ENCODE measurements around the gene BCL10.

BCL10 gene

GRCh38 chr1:85279458-85280080 lies 3.1 kb upstream of the BCL10 start:
- Histone ChIP-seq H3K4me1 (ENCODE audit: insufficient read depth, low read length) (peaks cover 12% of the 10 kb centered on the region), H3K4me3 (ENCODE audit: low read depth in 1 of 2, low read length in 2 of 2) (no peak overlapping the region), H3K9ac (ENCODE audit: low read length) (no peak overlapping the region), H3K27ac (ENCODE audit: low read depth, low read length) (no peak overlapping the region), H3K36me3 (ENCODE audit: insufficient read depth, low read length) (no peaks in the 10 kb centered on the region), H3K27me3 (ENCODE audit: control insufficient read depth in 1 of 2, insufficient read depth in 2 of 2, low read length in 2 of 2) (no peaks in the 10 kb centered on the region), H3K9me3 (ENCODE audit: low read length) (no peaks in the 10 kb centered on the region)

- H3K27me3 ChIP-seq (ENCODE audit: control insufficient read depth in 1 of 2, insufficient read depth in 2 of 2, low read length in 2 of 2): no peaks in the 10 kb centered on the region
- no peak overlapping the region for H3K27ac ChIP-seq (ENCODE audit: low read depth, low read length)
- H3K4me1 ChIP-seq (ENCODE audit: insufficient read depth, low read length): peaks cover 19% of the 10 kb centered on the region
- H3K9me3 ChIP-seq (ENCODE audit: low read length): no peaks in the 10 kb centered on the region
- H3K4me3 ChIP-seq (ENCODE audit: low read depth in 1 of 2, low read length in 2 of 2): no peak overlapping the region
- no peak overlapping the region for H3K9ac ChIP-seq (ENCODE audit: low read length)
- H3K36me3 ChIP-seq (ENCODE audit: insufficient read depth, low read length): no peaks in the 10 kb centered on the region
Observed at GRCh38 chr1:85278853-85279314, 2.5 kb upstream of the BCL10 start.

GRCh38 chr1:85277802-85278201 lies 1.4 kb upstream of the BCL10 start:
- H3K4me3 ChIP-seq (ENCODE audit: low read depth in 1 of 2, low read length in 2 of 2): no peak overlapping the region
- H3K9ac ChIP-seq (ENCODE audit: low read length): no peak overlapping the region
- no peaks in the 10 kb centered on the region for H3K9me3 ChIP-seq (ENCODE audit: low read length)
- H3K4me1 ChIP-seq (ENCODE audit: insufficient read depth, low read length): peaks cover 24% of the 10 kb centered on the region
- H3K27ac ChIP-seq (ENCODE audit: low read depth, low read length): no peak overlapping the region
- H3K27me3 ChIP-seq (ENCODE audit: control insufficient read depth in 1 of 2, insufficient read depth in 2 of 2, low read length in 2 of 2): no peaks in the 10 kb centered on the region
- no peaks in the 10 kb centered on the region for H3K36me3 ChIP-seq (ENCODE audit: insufficient read depth, low read length)

GRCh38 chr1:85276978-85277639 lies 677 bp upstream of the BCL10 start:
- H3K9me3 ChIP-seq (ENCODE audit: low read length): no peaks in the 10 kb centered on the region
- no peaks in the 10 kb centered on the region for H3K27me3 ChIP-seq (ENCODE audit: control insufficient read depth in 1 of 2, insufficient read depth in 2 of 2, low read length in 2 of 2)
- H3K27ac ChIP-seq (ENCODE audit: low read depth, low read length): peak overlapping the region; percentile 67
- no peaks in the 10 kb centered on the region for H3K36me3 ChIP-seq (ENCODE audit: insufficient read depth, low read length)
- peaks cover 24% of the 10 kb centered on the region for H3K4me1 ChIP-seq (ENCODE audit: insufficient read depth, low read length)
- peak overlapping the region; percentile 31 for H3K9ac ChIP-seq (ENCODE audit: low read length)
- H3K4me3 ChIP-seq (ENCODE audit: low read depth in 1 of 2, low read length in 2 of 2): peak overlapping the region; percentile 24 to 62

- H3K4me3 ChIP-seq (ENCODE audit: low read depth in 1 of 2, low read length in 2 of 2): peak overlapping the region; percentile 87 to 99
- H3K4me1 ChIP-seq (ENCODE audit: insufficient read depth, low read length): peaks cover 24% of the 10 kb centered on the region
- peak overlapping the region; percentile 92 for H3K27ac ChIP-seq (ENCODE audit: low read depth, low read length)
- peak overlapping the region; percentile 97 for H3K9ac ChIP-seq (ENCODE audit: low read length)
- H3K9me3 ChIP-seq (ENCODE audit: low read length): no peaks in the 10 kb centered on the region
- no peaks in the 10 kb centered on the region for H3K27me3 ChIP-seq (ENCODE audit: control insufficient read depth in 1 of 2, insufficient read depth in 2 of 2, low read length in 2 of 2)
- H3K36me3 ChIP-seq (ENCODE audit: insufficient read depth, low read length): peaks cover 6% of the 10 kb centered on the region
Observed at GRCh38 chr1:85275701-85276214, 674 bp downstream of the BCL10 start.

GRCh38 chr1:85274969-85275453 lies 1.4 kb downstream of the BCL10 start:
- H3K9me3 ChIP-seq (ENCODE audit: low read length): no peaks in the 10 kb centered on the region
- peaks cover 24% of the 10 kb centered on the region for H3K4me1 ChIP-seq (ENCODE audit: insufficient read depth, low read length)
- peaks cover 13% of the 10 kb centered on the region for H3K36me3 ChIP-seq (ENCODE audit: insufficient read depth, low read length)
- no peak overlapping the region for H3K27ac ChIP-seq (ENCODE audit: low read depth, low read length)
- no peaks in the 10 kb centered on the region for H3K27me3 ChIP-seq (ENCODE audit: control insufficient read depth in 1 of 2, insufficient read depth in 2 of 2, low read length in 2 of 2)
- H3K4me3 ChIP-seq (ENCODE audit: low read depth in 1 of 2, low read length in 2 of 2): peak overlapping the region in 1 of 2 donors; percentile 99
- peak overlapping the region; percentile 97 for H3K9ac ChIP-seq (ENCODE audit: low read length)

- H3K9me3 ChIP-seq (ENCODE audit: low read length): no peaks in the 10 kb centered on the region
- H3K9ac ChIP-seq (ENCODE audit: low read length): no peak overlapping the region
- H3K27ac ChIP-seq (ENCODE audit: low read depth, low read length): no peak overlapping the region
- H3K36me3 ChIP-seq (ENCODE audit: insufficient read depth, low read length): peaks cover 28% of the 10 kb centered on the region
- H3K4me1 ChIP-seq (ENCODE audit: insufficient read depth, low read length): peaks cover 24% of the 10 kb centered on the region
- H3K27me3 ChIP-seq (ENCODE audit: control insufficient read depth in 1 of 2, insufficient read depth in 2 of 2, low read length in 2 of 2): no peaks in the 10 kb centered on the region
- H3K4me3 ChIP-seq (ENCODE audit: low read depth in 1 of 2, low read length in 2 of 2): no peak overlapping the region
Observed at GRCh38 chr1:85273397-85273796, 3.0 kb downstream of the BCL10 start.

GRCh38 chr1:85268801-85269585 lies 7.4 kb downstream of the BCL10 start:
- Histone ChIP-seq H3K9me3 (ENCODE audit: low read length) (no peaks in the 10 kb centered on the region), H3K36me3 (ENCODE audit: insufficient read depth, low read length) (peaks cover 43% of the 10 kb centered on the region), H3K4me1 (ENCODE audit: insufficient read depth, low read length) (peaks cover 6% of the 10 kb centered on the region), H3K27ac (ENCODE audit: low read depth, low read length) (no peak overlapping the region), H3K27me3 (ENCODE audit: control insufficient read depth in 1 of 2, insufficient read depth in 2 of 2, low read length in 2 of 2) (no peaks in the 10 kb centered on the region), H3K4me3 (ENCODE audit: low read depth in 1 of 2, low read length in 2 of 2) (no peak overlapping the region), H3K9ac (ENCODE audit: low read length) (no peak overlapping the region)

- no peaks in the 10 kb centered on the region for H3K4me1 ChIP-seq (ENCODE audit: insufficient read depth, low read length)
- H3K4me3 ChIP-seq (ENCODE audit: low read depth in 1 of 2, low read length in 2 of 2): no peak overlapping the region
- H3K9ac ChIP-seq (ENCODE audit: low read length): no peak overlapping the region
- H3K9me3 ChIP-seq (ENCODE audit: low read length): no peaks in the 10 kb centered on the region
- H3K27ac ChIP-seq (ENCODE audit: low read depth, low read length): no peak overlapping the region
- peaks cover 43% of the 10 kb centered on the region for H3K36me3 ChIP-seq (ENCODE audit: insufficient read depth, low read length)
- no peaks in the 10 kb centered on the region for H3K27me3 ChIP-seq (ENCODE audit: control insufficient read depth in 1 of 2, insufficient read depth in 2 of 2, low read length in 2 of 2)
Observed at GRCh38 chr1:85267313-85267712, 9.1 kb downstream of the BCL10 start.

- Histone ChIP-seq H3K4me1 (ENCODE audit: insufficient read depth, low read length) (no peaks in the 10 kb centered on the region), H3K4me3 (ENCODE audit: low read depth in 1 of 2, low read length in 2 of 2) (no peak overlapping the region), H3K36me3 (ENCODE audit: insufficient read depth, low read length) (peaks cover 21% of the 10 kb centered on the region), H3K9ac (ENCODE audit: low read length) (no peak overlapping the region), H3K9me3 (ENCODE audit: low read length) (no peaks in the 10 kb centered on the region), H3K27ac (ENCODE audit: low read depth, low read length) (no peak overlapping the region), H3K27me3 (ENCODE audit: control insufficient read depth in 1 of 2, insufficient read depth in 2 of 2, low read length in 2 of 2) (no peaks in the 10 kb centered on the region)
Observed at GRCh38 chr1:85264150-85264549, 12.3 kb downstream of the BCL10 start.

- no peaks in the 10 kb centered on the region for H3K27me3 ChIP-seq (ENCODE audit: control insufficient read depth in 1 of 2, insufficient read depth in 2 of 2, low read length in 2 of 2)
- no peaks in the 10 kb centered on the region for H3K9me3 ChIP-seq (ENCODE audit: low read length)
- H3K4me3 ChIP-seq (ENCODE audit: low read depth in 1 of 2, low read length in 2 of 2): no peak overlapping the region
- H3K36me3 ChIP-seq (ENCODE audit: insufficient read depth, low read length): peaks cover 14% of the 10 kb centered on the region
- peaks cover 7% of the 10 kb centered on the region for H3K4me1 ChIP-seq (ENCODE audit: insufficient read depth, low read length)
- no peak overlapping the region for H3K27ac ChIP-seq (ENCODE audit: low read depth, low read length)
- H3K9ac ChIP-seq (ENCODE audit: low read length): no peak overlapping the region
Observed at GRCh38 chr1:85262985-85263384, 13.4 kb downstream of the BCL10 start.
